ENCODE data around the gene MAPK6. TPM values are rescaled to one million over a fixed set of nuclear protein-coding genes. Genes with fewer than 3 reads are reported as not detected.

MAPK6 gene
- total and polyA plus RNA-seq, 11 donors: 3.6 to 26.2 (median 17.5) TPM

GRCh38 chr15:52112203-52112750 is 93.3 kb downstream of the MAPK6 start:
- peaks cover 11 to 42% (median 27%) of the 10 kb centered on the region in 9 donors for H3K27me3 ChIP-seq
- H3K36me3 ChIP-seq: no peaks in the 10 kb centered on the region
- H3K27ac ChIP-seq: no peak overlapping the region
- TF ChIP-seq CTCF (IDR thresholded peaks at IDR 0.05): no peak
- TF ChIP-seq POLR2A (IDR thresholded peaks at IDR 0.05): no peak
- intact Hi-C loops (cut with DNase I): no loop called here
- H3K9me3 ChIP-seq: no peaks in the 10 kb centered on the region
- H3K4me1 ChIP-seq: peaks cover 0 to 12% (median 6%) of the 10 kb centered on the region in 12 donors
- ATAC-seq: peak; percentile 26 to 75 (median 62)
- WGBS, 4 donors: 2 to 5% (median 4%) methylated on average over 11 to 61 of the region's 61 CpGs
- peak in 2 of 5 donors; percentile 45 to 66 for DNase-seq
- peak overlapping the region in 10 of 12 donors; percentile 17 to 54 (median 42) for H3K4me3 ChIP-seq

GRCh38 chr15:52113235-52113634 is 94.2 kb downstream of the MAPK6 start:
- DNase-seq (no peak), ATAC-seq (no peak)
- no peak for TF ChIP-seq POLR2A (IDR thresholded peaks at IDR 0.05)
- no peak for TF ChIP-seq CTCF (IDR thresholded peaks at IDR 0.05)
- intact Hi-C loops (cut with DNase I): no loop called here
- Histone ChIP-seq H3K4me1 (peaks cover 0 to 12% (median 6%) of the 10 kb centered on the region in 12 donors), H3K27me3 (peaks cover 11 to 41% (median 27%) of the 10 kb centered on the region in 9 donors), H3K9me3 (no peaks in the 10 kb centered on the region), H3K27ac (no peak overlapping the region), H3K36me3 (no peaks in the 10 kb centered on the region), H3K4me3 (no peak overlapping the region)
- 85 to 97% (median 96%) methylated on average over 3 of the region's 3 CpGs for WGBS, 4 donors

- peaks cover 0 to 12% (median 6%) of the 10 kb centered on the region in 12 donors for H3K4me1 ChIP-seq
- no peak overlapping the region for H3K27ac ChIP-seq
- no peak for ATAC-seq
- no peaks in the 10 kb centered on the region for H3K36me3 ChIP-seq
- no peak for DNase-seq
- TF ChIP-seq POLR2A (IDR thresholded peaks at IDR 0.05): no peak
- TF ChIP-seq CTCF (IDR thresholded peaks at IDR 0.05): no peak
- no peak overlapping the region for H3K4me3 ChIP-seq
- H3K27me3 ChIP-seq: peaks cover 11 to 38% (median 27%) of the 10 kb centered on the region in 9 donors
- H3K9me3 ChIP-seq: no peaks in the 10 kb centered on the region
- intact Hi-C loops (cut with DNase I): no loop called here
Measured at GRCh38 chr15:52113708-52114107, 94.7 kb downstream of the MAPK6 start.

GRCh38 chr15:52114261-52115055 is 95.4 kb downstream of the MAPK6 start:
- TF ChIP-seq POLR2A (IDR thresholded peaks at IDR 0.05) (no peak), CTCF (IDR thresholded peaks at IDR 0.05) (no peak)
- peaks cover 11 to 35% (median 27%) of the 10 kb centered on the region in 9 donors for H3K27me3 ChIP-seq
- H3K36me3 ChIP-seq: no peaks in the 10 kb centered on the region
- H3K4me3 ChIP-seq: no peak overlapping the region
- no peak for DNase-seq
- no peak overlapping the region for H3K27ac ChIP-seq
- intact Hi-C loops (cut with DNase I): no loop called here
- WGBS, 4 donors: 56 to 82% (median 65%) methylated on average over 5 of the region's 5 CpGs
- ATAC-seq: no peak
- H3K9me3 ChIP-seq: no peaks in the 10 kb centered on the region
- H3K4me1 ChIP-seq: peaks cover 0 to 12% (median 6%) of the 10 kb centered on the region in 12 donors
